ENCODE measurements around the gene LPP.

Gene LPP

GRCh38 chr3:188905547-188905946 lies 751.6 kb downstream of the LPP start:
- no peak for FAIRE-seq

- no peak for FAIRE-seq
Measured at GRCh38 chr3:188906236-188906635, 752.3 kb downstream of the LPP start.

- FAIRE-seq = no peak
Measured at GRCh38 chr3:188908002-188908850, 754.3 kb downstream of the LPP start.

- FAIRE-seq = no peak
Measured at GRCh38 chr3:188911026-188911850, 757.3 kb downstream of the LPP start.

- no peak for FAIRE-seq
Measured at GRCh38 chr3:188913084-188913483, 759.1 kb downstream of the LPP start.

GRCh38 chr3:188914552-188914951 lies 760.6 kb downstream of the LPP start:
- FAIRE-seq = no peak

- FAIRE-seq = no peak
Measured at GRCh38 chr3:188915127-188915526, 761.2 kb downstream of the LPP start.

GRCh38 chr3:188916934-188917401 lies 763.0 kb downstream of the LPP start:
- no peak for FAIRE-seq

GRCh38 chr3:188918093-188918492 lies 764.1 kb downstream of the LPP start:
- no peak for FAIRE-seq

- FAIRE-seq = no peak
Measured at GRCh38 chr3:188923671-188924070, 769.7 kb downstream of the LPP start.

- FAIRE-seq = no peak
Measured at GRCh38 chr3:188925376-188925775, 771.4 kb downstream of the LPP start.

GRCh38 chr3:188926111-188926510 lies 772.2 kb downstream of the LPP start:
- FAIRE-seq = no peak

GRCh38 chr3:188926741-188927511 lies 773.0 kb downstream of the LPP start:
- FAIRE-seq = no peak

GRCh38 chr3:188927971-188928370 lies 774.0 kb downstream of the LPP start:
- FAIRE-seq = no peak

GRCh38 chr3:188929137-188929536 lies 775.2 kb downstream of the LPP start:
- no peak for FAIRE-seq

GRCh38 chr3:188931036-188931435 lies 777.1 kb downstream of the LPP start:
- FAIRE-seq = no peak

- no peak for FAIRE-seq
Measured at GRCh38 chr3:188931531-188931930, 777.6 kb downstream of the LPP start.

- FAIRE-seq = no peak
Measured at GRCh38 chr3:188934989-188935388, 781.0 kb downstream of the LPP start.

GRCh38 chr3:188936597-188937107 lies 782.7 kb downstream of the LPP start:
- FAIRE-seq = no peak

GRCh38 chr3:188937389-188937788 lies 783.4 kb downstream of the LPP start:
- FAIRE-seq = no peak

- FAIRE-seq = no peak
Measured at GRCh38 chr3:188938999-188939398, 785.0 kb downstream of the LPP start.

- FAIRE-seq = no peak
Measured at GRCh38 chr3:188939814-188940572, 786.0 kb downstream of the LPP start.

All from A204.1 (cell line).